ENCODE data around the gene YPEL4.

The YPEL4 gene

DNA sequence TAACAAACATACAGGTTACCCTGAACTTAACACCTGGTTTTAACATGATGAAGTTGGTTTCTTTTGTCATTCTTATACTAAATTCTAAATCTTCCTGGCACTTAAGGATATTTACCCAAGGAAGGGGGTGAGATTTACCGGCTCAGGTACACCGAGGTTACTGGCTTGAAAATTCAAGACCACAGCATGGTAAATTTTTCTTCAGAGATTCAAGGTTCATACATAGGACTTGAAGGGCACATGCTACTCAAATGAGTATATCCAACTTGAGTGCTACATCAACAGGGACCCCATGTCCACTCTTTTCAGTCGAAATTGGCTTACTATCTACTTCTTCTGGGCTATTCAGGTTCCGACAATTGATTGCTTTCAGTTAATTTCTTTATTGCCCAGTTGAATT is 39.5 kb downstream of the YPEL4 start:
- TF ChIP-seq, protein P1, sequence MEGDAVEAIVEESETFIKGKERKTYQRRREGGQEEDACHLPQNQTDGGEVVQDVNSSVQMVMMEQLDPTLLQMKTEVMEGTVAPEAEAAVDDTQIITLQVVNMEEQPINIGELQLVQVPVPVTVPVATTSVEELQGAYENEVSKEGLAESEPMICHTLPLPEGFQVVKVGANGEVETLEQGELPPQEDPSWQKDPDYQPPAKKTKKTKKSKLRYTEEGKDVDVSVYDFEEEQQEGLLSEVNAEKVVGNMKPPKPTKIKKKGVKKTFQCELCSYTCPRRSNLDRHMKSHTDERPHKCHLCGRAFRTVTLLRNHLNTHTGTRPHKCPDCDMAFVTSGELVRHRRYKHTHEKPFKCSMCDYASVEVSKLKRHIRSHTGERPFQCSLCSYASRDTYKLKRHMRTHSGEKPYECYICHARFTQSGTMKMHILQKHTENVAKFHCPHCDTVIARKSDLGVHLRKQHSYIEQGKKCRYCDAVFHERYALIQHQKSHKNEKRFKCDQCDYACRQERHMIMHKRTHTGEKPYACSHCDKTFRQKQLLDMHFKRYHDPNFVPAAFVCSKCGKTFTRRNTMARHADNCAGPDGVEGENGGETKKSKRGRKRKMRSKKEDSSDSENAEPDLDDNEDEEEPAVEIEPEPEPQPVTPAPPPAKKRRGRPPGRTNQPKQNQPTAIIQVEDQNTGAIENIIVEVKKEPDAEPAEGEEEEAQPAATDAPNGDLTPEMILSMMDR (IDR thresholded peaks at IDR 0.05), result no peak
- Histone ChIP-seq H3K4me2 (ENCODE audit: low read length) (no peak overlapping the region), H3K9ac (no peak overlapping the region), H3K27me3 (ENCODE audit: control insufficient read depth, insufficient read depth, low read length) (no peaks in the 10 kb centered on the region), H3K79me2 (no peaks in the 10 kb centered on the region), H3K4me3 (ENCODE audit: low read depth, low read length) (no peak overlapping the region), H3K36me3 (ENCODE audit: control insufficient read depth, insufficient read depth, low read length) (no peaks in the 10 kb centered on the region), H2AFZ (no peak overlapping the region), H3K4me1 (no peaks in the 10 kb centered on the region), H3K27ac (no peak overlapping the region), H3K9me3 (ENCODE audit: control insufficient read depth, low read length) (no peaks in the 10 kb centered on the region)

GRCh38 chr11:57605028-57605420 is 44.7 kb downstream of the YPEL4 start:
- Histone ChIP-seq H3K36me3 (ENCODE audit: control insufficient read depth, insufficient read depth, low read length) (no peaks in the 10 kb centered on the region), H3K9me3 (ENCODE audit: control insufficient read depth, low read length) (no peaks in the 10 kb centered on the region)

DNA sequence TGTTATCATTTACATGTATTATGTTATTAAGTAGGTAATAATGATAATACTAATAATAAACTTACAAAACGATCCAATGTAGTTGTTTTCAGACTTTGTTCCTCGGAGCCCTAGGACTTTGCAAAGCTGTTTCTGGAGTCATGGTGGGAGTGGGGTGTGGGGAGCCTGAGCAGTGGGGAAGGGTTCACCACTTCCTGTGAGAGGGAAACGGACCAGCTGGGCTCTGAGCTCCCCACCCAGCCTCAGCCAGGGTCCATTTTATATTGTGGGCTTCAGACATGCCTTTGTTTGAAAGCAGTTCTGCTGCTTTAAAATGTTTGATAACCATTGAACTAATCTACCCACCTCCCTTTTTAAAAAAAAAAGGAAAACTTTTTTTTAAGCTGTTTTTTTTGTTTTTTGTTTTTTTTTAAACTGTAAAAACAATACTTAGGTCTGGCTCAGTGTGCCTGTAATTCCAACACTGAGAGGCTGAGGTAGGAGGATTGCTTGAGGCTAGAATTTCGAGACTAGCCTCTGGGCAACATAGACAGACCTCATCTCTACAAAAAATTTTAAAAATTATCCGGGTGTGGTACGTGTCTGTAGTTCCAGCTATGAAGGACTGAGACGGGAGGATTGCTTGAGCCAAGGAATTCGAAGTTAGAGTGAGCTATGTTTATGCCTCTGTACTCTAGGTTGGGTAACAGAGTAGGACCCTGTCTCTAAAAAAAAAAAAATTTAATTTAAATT is 45.2 kb downstream of the YPEL4 start:
- H3K79me2 ChIP-seq, result no peaks in the 10 kb centered on the region
- no peak overlapping the region for H3K4me2 ChIP-seq (ENCODE audit: low read length)
- no peak overlapping the region for H3K9ac ChIP-seq
- no peak overlapping the region for H2AFZ ChIP-seq
- H3K36me3 ChIP-seq (ENCODE audit: control insufficient read depth, insufficient read depth, low read length), result no peaks in the 10 kb centered on the region
- no peak overlapping the region for H3K4me3 ChIP-seq (ENCODE audit: low read depth, low read length)
- H3K4me1 ChIP-seq, result no peaks in the 10 kb centered on the region
- no peak overlapping the region for H3K27ac ChIP-seq
- no peaks in the 10 kb centered on the region for H3K27me3 ChIP-seq (ENCODE audit: control insufficient read depth, insufficient read depth, low read length)
- H3K9me3 ChIP-seq (ENCODE audit: control insufficient read depth, low read length), result no peaks in the 10 kb centered on the region
- TF ChIP-seq, protein P1 (IDR thresholded peaks at IDR 0.05), result no peak

More at GRCh38 chr11:57605028-57605420, 44.7 kb downstream of the YPEL4 start:
- no peak overlapping the region for H2AFZ ChIP-seq
- TF ChIP-seq, protein P1 (IDR thresholded peaks at IDR 0.05), result no peak
- H3K4me2 ChIP-seq (ENCODE audit: low read length), result no peak overlapping the region
- H3K27me3 ChIP-seq (ENCODE audit: control insufficient read depth, insufficient read depth, low read length), result no peaks in the 10 kb centered on the region
- no peaks in the 10 kb centered on the region for H3K4me1 ChIP-seq
- no peak overlapping the region for H3K4me3 ChIP-seq (ENCODE audit: low read depth, low read length)
- no peak overlapping the region for H3K9ac ChIP-seq
- no peaks in the 10 kb centered on the region for H3K79me2 ChIP-seq
- H3K27ac ChIP-seq, result no peak overlapping the region

DNA sequence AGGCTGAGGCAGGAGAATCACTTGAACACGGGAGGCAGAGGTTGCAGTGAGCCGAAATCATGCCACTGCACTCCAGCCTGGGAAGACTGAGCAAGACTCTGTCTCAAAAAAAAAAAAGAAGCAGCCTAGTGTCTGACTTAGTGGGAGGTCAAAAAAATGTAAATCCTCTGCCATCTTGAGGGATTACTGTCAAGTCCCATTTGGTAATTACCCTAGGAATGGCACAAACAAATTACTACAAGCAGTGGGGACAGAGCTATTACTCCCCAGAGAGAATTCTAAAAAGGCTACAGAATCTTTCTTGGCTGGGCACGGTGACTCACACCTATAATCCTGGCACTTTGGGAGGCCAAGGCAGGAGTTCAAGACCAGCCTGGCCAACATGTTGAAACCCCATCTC is 48.4 kb downstream of the YPEL4 start:
- Histone ChIP-seq H3K4me1 (no peaks in the 10 kb centered on the region), H3K79me2 (no peaks in the 10 kb centered on the region), H3K27me3 (ENCODE audit: control insufficient read depth, insufficient read depth, low read length) (no peaks in the 10 kb centered on the region), H3K4me3 (ENCODE audit: low read depth, low read length) (no peak overlapping the region), H2AFZ (no peak overlapping the region), H3K27ac (no peak overlapping the region), H3K4me2 (ENCODE audit: low read length) (no peak overlapping the region), H3K36me3 (ENCODE audit: control insufficient read depth, insufficient read depth, low read length) (no peaks in the 10 kb centered on the region), H3K9me3 (ENCODE audit: control insufficient read depth, low read length) (no peaks in the 10 kb centered on the region), H3K9ac (no peak overlapping the region)
- TF ChIP-seq, protein P1 (IDR thresholded peaks at IDR 0.05), result no peak

DNA sequence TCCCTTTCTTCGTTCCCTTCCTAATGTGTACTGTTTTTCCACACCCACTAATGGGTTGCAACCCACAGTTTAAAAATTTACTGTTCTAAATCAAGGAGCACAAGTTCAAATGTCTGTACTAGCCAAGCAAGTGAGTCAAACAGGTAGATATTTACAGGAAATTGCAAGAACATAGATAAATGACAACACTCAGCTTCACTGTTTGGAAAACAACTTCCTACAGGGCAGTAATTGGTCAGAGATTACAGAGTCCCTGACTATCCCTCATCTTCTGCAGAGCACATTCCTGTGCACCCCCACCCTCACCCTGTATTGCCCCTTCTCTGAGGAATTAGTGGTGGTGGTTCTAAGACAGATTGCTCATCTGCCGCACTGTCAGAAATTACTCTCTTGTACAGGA is 50.3 kb downstream of the YPEL4 start:
- Histone ChIP-seq H3K27me3 (ENCODE audit: control insufficient read depth, insufficient read depth, low read length) (no peaks in the 10 kb centered on the region), H3K4me3 (ENCODE audit: low read depth, low read length) (no peak overlapping the region), H2AFZ (no peak overlapping the region), H3K36me3 (ENCODE audit: control insufficient read depth, insufficient read depth, low read length) (no peaks in the 10 kb centered on the region), H3K9me3 (ENCODE audit: control insufficient read depth, low read length) (no peaks in the 10 kb centered on the region), H3K9ac (no peak overlapping the region), H3K27ac (no peak overlapping the region), H3K79me2 (no peaks in the 10 kb centered on the region), H3K4me1 (no peaks in the 10 kb centered on the region), H3K4me2 (ENCODE audit: low read length) (no peak overlapping the region)
- TF ChIP-seq, protein P1 (IDR thresholded peaks at IDR 0.05), result no peak

Measured in parathyroid adenoma (tissue), 2 donors.